Lower leg skin (tissue), 3 donors: ENCODE data around the gene RGPD8.

Experiments
- POLR2A ChIP-seq, 2 donors: fragments of 450-650 bp; IDR thresholded peaks; one replicate each; pipeline ENCODE4 v1.6.1; 2016 to 2017; ENCODE audit warnings: antibody characterized with exemption in 2 of 2, mild to moderate bottlenecking in 1 of 2, moderate library complexity in 1 of 2
- TF ChIP-seq, protein P1 (sequence below), 3 donors: fragments of 450-650 bp; IDR thresholded peaks; one replicate each; pipeline ENCODE4 v1.5.1; 2016; ENCODE audit warnings: antibody characterized with exemption in 3 of 3, mild to moderate bottlenecking in 3 of 3, moderate library complexity in 2 of 3

DNA sequence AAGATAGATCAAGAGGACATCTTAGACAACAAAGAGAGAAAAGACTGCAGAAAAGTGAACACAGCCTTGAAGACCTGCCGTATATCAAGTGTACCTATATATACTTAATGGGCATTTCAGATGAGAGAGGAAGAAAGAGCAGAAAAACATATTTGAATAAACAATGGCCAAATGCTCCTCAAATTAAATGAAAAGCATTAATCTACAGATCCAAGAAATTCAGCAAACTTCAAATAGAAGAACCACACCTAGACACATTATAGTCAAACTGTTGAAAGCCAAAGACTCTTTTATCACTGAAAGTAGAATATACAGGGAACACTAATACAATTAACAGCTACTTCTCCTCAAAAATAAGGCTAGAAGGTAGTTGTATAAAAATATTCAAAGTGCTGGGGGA, 29.8 kb upstream of the RGPD8 start:
- TF ChIP-seq, protein P1, sequence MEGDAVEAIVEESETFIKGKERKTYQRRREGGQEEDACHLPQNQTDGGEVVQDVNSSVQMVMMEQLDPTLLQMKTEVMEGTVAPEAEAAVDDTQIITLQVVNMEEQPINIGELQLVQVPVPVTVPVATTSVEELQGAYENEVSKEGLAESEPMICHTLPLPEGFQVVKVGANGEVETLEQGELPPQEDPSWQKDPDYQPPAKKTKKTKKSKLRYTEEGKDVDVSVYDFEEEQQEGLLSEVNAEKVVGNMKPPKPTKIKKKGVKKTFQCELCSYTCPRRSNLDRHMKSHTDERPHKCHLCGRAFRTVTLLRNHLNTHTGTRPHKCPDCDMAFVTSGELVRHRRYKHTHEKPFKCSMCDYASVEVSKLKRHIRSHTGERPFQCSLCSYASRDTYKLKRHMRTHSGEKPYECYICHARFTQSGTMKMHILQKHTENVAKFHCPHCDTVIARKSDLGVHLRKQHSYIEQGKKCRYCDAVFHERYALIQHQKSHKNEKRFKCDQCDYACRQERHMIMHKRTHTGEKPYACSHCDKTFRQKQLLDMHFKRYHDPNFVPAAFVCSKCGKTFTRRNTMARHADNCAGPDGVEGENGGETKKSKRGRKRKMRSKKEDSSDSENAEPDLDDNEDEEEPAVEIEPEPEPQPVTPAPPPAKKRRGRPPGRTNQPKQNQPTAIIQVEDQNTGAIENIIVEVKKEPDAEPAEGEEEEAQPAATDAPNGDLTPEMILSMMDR (IDR thresholded peaks at IDR 0.05) = no peak
- no peak for TF ChIP-seq POLR2A (IDR thresholded peaks at IDR 0.05)
